ENCODE measurements around the gene DTX3L. TPM values are rescaled to one million over a fixed set of nuclear protein-coding genes. Genes with fewer than 3 reads are reported as not detected.

DTX3L gene
- total RNA-seq, 1 donor from 2014 or later: 46.8 TPM

DNA sequence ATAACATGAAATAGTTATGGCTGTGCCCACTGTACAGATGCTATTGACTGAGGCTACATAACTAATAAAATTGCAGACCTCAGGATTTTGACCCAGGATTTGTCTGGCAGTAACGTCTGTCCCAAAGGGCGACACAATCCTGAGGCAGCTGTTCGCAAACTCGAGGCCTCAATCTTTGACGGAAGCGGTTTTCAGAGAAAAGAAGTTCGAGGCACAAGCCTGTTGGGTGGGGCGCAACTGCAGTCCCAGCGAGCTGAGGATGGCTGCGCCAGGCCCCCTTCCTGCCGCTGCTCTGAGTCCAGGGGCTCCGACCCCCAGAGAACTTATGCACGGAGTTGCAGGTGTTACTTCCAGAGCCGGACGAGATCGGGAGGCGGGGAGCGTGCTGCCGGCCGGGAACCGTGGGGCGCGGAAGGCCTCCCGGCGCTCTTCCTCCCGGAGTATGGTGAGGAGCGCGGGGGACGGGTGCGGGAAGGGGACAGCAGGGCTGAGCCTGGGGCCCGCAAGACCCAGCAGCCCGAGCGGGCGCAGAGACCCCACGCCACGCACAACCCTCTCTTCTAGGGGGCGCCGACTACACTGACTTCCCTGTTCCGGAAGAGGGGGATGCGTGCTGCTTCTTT lies 13.4 kb downstream of the DTX3L start, which contains the start of gene PARP15:
Gene PARP15 (plus strand): TSS at position 242 of the 623 bp plus-strand sequence. CDS start 18 bp downstream, at position 260.
- TF ChIP-seq, protein P1, sequence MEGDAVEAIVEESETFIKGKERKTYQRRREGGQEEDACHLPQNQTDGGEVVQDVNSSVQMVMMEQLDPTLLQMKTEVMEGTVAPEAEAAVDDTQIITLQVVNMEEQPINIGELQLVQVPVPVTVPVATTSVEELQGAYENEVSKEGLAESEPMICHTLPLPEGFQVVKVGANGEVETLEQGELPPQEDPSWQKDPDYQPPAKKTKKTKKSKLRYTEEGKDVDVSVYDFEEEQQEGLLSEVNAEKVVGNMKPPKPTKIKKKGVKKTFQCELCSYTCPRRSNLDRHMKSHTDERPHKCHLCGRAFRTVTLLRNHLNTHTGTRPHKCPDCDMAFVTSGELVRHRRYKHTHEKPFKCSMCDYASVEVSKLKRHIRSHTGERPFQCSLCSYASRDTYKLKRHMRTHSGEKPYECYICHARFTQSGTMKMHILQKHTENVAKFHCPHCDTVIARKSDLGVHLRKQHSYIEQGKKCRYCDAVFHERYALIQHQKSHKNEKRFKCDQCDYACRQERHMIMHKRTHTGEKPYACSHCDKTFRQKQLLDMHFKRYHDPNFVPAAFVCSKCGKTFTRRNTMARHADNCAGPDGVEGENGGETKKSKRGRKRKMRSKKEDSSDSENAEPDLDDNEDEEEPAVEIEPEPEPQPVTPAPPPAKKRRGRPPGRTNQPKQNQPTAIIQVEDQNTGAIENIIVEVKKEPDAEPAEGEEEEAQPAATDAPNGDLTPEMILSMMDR (IDR thresholded peaks at IDR 0.05; ENCODE audit: insufficient read depth, low read length, poor library complexity, severe bottlenecking): peak; percentile 2
- Histone ChIP-seq H3K36me3 (ENCODE audit: control insufficient read depth, insufficient read depth, low read length) (no peaks in the 10 kb centered on the region), H3K4me3 (ENCODE audit: low read depth, low read length) (peak within 1 kb of the TSS; percentile 45), H3K27me3 (ENCODE audit: control insufficient read depth, insufficient read depth, low read length) (no peaks in the 10 kb centered on the region)
- no peak for DNase-seq (ENCODE audit: low read depth)

DNA sequence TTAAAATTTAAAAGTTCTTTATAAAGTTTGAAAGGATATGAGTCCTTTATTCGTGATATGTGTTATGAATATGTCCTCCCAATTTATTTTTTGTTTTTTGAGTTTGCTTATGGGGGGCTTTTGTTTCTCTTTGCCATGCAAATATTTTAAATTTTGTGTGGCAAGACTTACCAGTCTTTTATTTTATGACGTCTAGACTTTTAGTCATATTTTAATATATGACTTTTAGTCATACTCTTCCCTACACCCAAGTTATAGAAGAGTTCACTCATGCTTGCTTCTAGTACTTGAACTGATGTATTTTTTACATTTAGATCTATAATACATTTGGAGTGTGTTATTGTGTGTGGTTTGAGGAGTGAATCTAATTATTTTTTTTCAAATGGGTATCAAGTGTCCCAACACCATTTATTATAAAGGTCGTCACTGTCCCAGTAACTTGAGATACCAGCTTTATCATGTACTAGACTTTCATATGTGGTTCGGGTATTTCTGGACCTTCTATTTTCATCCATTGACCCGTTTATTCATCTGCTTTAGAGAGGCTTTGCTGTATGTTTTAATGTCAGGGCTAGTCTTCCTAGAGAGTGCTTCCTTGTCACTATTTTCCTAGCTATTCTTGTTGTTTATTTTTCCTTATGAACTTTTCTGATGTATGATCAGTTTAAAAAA lies 14.1 kb downstream of the DTX3L start:
- H3K36me3 ChIP-seq (ENCODE audit: control insufficient read depth, insufficient read depth, low read length): no peaks in the 10 kb centered on the region
- no peaks in the 10 kb centered on the region for H3K27me3 ChIP-seq (ENCODE audit: control insufficient read depth, insufficient read depth, low read length)
- no peak for DNase-seq (ENCODE audit: low read depth)
- no peak overlapping the region for H3K4me3 ChIP-seq (ENCODE audit: low read depth, low read length)
- TF ChIP-seq, protein P1 (IDR thresholded peaks at IDR 0.05; ENCODE audit: insufficient read depth, low read length, poor library complexity, severe bottlenecking): no peak

DNA sequence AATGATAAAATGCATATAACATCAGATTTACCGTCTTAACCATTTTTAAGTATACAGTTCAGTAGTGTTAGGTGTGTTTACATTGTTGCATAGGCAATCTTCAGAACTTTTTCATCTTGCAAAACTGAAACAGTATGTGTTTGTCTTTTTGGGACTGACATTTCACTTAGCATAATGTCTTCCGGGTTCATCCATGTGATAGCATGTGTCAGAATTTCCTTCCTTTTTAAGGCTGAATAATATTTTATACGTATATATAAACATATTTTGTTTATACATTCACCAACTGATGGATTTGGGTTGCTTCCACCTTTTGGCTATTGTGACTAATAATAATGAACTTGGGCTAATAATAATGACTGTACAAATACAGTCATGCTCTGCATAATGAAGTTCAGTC lies 16.3 kb downstream of the DTX3L start:
- no peaks in the 10 kb centered on the region for H3K36me3 ChIP-seq (ENCODE audit: control insufficient read depth, insufficient read depth, low read length)
- DNase-seq (ENCODE audit: low read depth): no peak
- H3K27me3 ChIP-seq (ENCODE audit: control insufficient read depth, insufficient read depth, low read length): no peaks in the 10 kb centered on the region
- TF ChIP-seq, protein P1 (IDR thresholded peaks at IDR 0.05; ENCODE audit: insufficient read depth, low read length, poor library complexity, severe bottlenecking): no peak
- H3K4me3 ChIP-seq (ENCODE audit: low read depth, low read length): no peak overlapping the region

DNA sequence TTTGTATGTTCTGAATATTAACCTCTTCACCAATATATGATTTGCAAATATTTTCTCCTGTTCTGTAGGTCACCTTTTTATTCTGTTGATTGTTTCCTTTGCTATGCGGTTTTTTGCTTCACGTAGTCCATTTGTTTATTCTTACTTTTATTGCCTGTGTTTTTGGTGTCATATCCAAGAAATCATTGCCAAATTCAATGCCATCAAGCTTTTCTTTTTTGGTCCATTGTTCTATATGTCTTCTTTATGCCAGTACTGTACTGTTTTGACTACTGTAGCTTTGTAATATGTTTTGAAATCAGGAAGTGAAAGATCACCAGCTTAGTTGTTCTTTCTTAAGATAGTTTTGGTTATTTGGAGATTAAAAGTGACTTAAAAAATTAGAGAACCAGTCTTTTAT lies 17.5 kb downstream of the DTX3L start:
- no peaks in the 10 kb centered on the region for H3K27me3 ChIP-seq (ENCODE audit: control insufficient read depth, insufficient read depth, low read length)
- DNase-seq (ENCODE audit: low read depth): no peak
- TF ChIP-seq, protein P1 (IDR thresholded peaks at IDR 0.05; ENCODE audit: insufficient read depth, low read length, poor library complexity, severe bottlenecking): no peak
- H3K4me3 ChIP-seq (ENCODE audit: low read depth, low read length): no peak overlapping the region
- H3K36me3 ChIP-seq (ENCODE audit: control insufficient read depth, insufficient read depth, low read length): no peaks in the 10 kb centered on the region

DNA sequence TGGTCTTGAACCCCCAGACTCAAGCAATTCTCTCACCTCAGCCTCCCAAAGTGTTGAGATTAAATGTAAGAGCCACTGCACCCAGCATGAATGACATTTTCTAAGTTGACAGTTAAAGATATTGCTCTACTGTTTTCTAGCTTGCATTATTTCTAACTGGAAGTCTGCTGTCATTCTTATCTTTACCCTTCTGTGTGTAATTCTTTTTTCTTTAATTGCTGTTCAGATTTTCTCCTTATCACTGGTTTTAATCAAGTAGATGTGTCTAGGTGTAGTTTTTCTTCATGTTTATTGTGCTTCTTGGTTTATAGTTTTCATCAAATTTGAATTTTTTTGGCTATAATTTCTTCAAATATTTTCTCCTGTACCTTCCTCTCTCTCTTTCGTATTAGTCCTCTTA lies 18.3 kb downstream of the DTX3L start:
- H3K27me3 ChIP-seq (ENCODE audit: control insufficient read depth, insufficient read depth, low read length): no peaks in the 10 kb centered on the region
- TF ChIP-seq, protein P1 (IDR thresholded peaks at IDR 0.05; ENCODE audit: insufficient read depth, low read length, poor library complexity, severe bottlenecking): no peak
- H3K36me3 ChIP-seq (ENCODE audit: control insufficient read depth, insufficient read depth, low read length): no peaks in the 10 kb centered on the region
- no peak overlapping the region for H3K4me3 ChIP-seq (ENCODE audit: low read depth, low read length)
- no peak for DNase-seq (ENCODE audit: low read depth)

All from kidney epithelial cell (primary cell).